Measurements from ENCODE around the gene OR10H2.
"Not testable (repeated sequence)": the region's sequence is repeated elsewhere in the genome, so short reads cannot be mapped to it uniquely, and the experiment has no call there.

OR10H2 gene, protein sequence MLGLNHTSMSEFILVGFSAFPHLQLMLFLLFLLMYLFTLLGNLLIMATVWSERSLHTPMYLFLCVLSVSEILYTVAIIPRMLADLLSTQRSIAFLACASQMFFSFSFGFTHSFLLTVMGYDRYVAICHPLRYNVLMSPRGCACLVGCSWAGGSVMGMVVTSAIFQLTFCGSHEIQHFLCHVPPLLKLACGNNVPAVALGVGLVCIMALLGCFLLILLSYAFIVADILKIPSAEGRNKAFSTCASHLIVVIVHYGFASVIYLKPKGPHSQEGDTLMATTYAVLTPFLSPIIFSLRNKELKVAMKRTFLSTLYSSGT

DNA sequence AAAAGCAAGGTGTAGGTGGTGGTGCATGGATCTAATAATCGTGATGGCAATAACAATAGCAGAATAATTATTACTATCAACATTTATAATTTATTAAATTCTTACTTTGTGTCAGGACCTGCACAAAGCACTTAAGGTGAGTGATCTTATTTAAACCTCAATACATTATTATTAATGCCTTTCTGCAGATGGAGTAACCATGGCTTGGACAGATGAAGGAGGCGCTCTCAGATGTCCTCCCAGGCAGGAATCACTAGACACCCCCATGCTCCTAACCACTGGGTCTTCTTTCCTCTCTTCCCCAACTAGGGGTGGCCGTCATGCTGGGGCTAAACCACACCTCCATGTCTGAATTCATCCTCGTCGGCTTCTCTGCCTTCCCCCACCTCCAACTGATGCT lies at the start of gene OR10H2:
TSS of gene OR10H2 (plus strand) at position 301 of the 400 bp plus-strand sequence. CDS start at position 321, 20 bp downstream.
- no peak for DNase-seq

DNA sequence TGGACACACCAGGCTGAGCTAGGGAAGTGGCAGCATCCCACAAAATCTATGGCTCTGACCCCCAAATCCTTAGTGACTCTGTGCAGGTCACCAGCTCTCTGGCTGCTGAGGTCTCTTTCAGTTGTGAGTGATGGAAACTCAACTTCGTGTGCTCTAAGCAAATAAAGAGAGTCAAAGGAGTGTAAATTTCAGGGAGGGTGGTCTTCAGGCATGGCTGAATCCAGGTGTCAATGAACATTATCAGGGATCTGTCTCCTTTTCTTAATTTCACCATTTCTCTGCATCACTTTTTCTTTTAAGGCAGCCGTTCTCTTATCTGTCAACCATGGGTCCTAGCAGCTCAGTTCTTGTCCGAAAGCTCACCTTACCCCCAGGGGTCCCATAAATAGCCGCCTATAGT lies 48.7 kb upstream of the OR10H2 start:
- no peak for DNase-seq

DNA sequence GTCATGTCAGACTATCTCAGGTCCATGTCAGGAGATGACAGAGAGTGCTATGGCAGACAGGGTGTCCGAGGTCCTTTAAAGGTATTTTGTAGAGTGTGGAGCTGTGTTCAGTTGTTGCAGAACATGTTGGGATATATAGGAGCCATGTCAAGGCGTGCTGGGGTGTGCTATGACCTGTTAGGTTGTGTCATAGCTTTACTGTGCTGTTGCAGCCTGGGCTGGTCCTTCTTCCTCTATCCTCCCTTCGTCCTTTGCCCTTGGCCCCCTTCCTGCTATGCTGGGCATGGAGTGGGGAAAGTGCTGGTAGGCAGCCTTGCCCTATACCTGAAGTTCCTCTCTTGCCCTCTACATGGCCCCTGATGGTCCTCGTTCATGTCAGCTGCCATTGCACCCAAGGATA lies 48.0 kb upstream of the OR10H2 start:
- not testable (repeated sequence) for DNase-seq

DNA sequence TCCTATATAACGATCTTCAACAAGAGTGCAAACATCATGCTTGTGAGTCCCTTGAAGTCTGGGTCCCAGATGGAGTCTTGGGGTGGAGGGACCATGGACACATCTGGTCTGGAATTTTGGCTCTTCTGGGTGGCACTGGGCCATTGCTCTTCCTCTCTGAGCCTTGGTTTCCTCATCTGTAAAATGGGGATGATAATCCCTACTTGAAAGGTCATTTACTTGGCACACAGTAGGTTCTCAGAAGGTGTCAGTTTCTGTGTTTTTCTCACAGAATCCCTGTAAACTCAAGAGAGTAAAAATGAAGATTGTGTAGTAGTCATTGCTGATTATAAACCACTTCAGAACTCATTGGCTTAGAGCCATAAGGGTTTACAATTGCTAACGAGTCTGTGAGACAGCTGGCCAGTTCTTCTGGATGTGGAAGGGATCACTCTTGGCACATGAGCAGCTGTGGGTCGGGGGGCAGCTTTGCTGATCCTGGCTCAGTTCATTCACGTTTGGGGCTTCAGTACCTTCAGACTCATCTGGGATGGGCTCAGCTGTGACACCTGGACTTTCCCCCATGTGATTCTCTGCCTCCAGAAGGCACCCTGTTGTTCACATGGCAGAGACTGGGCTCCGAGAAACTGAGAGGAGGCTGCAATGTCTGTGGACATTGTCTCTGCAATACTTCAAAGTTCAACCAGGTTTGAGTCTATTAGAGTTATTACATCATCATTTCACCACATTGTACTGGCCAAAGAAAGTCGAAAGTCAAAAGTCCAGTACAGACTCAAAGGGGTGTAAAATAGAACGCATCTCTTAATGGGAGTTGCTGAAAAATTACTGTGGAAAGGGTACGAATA lies 47.1 kb upstream of the OR10H2 start:
- DNase-seq, result no peak

DNA sequence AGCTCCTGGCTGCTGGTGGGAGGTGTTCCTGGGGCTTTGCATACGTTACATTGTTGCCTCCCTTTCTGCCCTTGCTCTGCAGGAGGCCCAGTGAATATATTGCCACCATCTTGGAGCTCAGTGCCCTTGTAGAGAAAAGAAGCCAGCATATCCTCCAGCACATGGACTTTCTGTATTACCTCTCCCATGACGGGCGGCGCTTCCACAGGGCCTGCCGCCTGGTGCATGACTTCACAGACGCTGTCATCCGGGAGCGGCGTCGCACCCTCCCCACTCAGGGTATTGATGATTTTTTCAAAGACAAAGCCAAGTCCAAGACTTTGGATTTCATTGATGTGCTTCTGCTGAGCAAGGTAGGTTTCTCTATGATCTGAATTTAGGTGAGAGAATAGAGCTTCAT lies 44.4 kb upstream of the OR10H2 start:
- DNase-seq, result no peak

DNA sequence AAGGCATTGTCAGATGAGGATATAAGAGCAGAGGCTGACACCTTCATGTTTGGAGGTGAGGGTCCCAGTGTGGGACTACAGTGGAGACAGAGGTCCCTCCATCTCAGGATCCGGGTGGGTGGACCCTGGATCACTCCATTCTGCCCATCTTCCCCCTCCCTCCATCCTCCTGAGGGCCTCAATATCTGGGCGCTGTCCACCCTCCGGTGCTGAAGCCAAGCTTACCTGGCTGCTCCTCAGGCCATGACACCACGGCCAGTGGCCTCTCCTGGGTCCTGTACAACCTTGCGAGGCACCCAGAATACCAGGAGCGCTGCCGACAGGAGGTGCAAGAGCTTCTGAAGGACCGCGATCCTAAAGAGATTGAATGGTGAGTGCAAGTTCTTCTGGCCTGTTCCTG lies 43.0 kb upstream of the OR10H2 start:
- no peak for DNase-seq

DNA sequence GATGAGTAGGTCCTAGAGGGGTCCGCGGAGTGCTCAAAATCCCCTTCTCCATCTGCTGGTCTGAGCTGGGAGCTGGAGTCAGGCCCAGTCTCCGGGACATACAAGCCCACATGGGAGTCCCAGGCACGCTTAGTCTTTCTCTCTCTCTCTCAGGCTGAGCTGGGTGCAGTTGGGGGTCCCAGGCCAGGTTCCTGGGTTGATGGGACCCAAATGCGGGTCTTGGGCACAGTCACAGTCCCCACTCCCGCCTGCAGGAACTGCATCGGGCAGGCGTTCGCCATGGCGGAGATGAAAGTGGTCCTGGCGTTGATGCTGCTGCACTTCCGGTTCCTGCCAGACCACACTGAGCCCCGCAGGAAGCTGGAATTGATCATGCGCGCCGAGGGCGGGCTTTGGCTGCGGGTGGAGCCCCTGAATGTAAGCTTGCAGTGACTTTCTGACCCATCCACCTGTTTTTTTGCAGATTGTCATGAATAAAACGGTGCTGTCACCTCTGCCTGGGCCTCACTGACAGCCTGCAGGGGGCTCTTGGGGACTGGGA lies 31.1 kb upstream of the OR10H2 start:
- no peak for DNase-seq

DNA sequence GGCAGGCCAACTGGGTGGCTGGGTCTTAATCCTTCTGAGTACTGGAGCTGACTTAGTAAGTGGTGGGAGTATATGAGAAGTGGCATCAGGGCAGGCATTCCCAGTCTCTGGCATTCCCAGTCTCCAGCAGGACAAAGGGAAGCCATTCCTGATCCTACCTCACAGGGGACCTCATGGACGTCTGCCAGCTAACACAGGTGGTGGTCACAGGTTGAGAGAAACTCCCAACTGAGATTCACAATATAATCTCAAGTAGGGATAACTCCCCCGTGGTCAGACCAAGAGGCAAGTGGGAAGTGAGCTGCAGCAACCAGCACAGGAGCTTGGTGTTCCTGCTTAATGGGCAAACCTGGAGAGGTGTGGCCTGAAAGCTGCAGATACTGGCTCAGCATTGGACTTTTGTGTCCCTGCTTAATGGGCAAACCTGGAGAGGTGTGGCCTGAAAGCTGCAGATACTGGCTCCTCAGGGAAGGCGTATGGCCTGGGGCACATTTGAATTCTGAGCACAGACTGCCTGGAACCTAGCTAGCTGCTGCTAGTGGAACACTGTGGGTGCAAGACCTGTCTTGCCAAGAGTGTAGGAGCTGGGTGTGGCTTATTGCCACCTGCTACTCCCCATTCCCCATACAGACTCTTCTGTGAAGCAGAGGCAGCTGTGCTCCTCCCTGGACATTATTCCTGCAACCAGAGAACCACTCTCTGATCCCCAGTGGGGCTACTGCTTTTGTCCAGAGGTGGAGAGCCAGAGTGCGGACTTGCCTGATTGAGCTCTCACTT lies 25.9 kb upstream of the OR10H2 start:
- DNase-seq, result no peak

DNA sequence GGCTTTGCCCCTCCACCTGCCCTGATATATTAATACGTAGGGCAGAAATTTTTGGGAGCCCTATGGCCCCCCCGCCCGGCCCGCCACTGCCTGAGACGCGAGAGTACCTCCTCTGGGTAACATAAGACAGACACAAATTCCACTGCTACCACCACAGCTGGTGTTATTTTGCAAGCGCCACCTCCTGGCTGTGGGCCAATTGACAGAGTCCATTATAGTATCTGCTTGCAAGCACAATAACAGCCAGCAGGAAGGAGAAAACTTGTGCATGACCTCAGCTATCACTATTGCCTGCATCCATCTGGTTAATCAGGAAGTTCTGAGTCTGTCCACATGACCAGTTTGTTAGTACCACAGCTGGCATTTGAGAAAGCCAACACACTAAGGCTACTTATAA lies 25.3 kb upstream of the OR10H2 start:
- DNase-seq, result no peak

DNA sequence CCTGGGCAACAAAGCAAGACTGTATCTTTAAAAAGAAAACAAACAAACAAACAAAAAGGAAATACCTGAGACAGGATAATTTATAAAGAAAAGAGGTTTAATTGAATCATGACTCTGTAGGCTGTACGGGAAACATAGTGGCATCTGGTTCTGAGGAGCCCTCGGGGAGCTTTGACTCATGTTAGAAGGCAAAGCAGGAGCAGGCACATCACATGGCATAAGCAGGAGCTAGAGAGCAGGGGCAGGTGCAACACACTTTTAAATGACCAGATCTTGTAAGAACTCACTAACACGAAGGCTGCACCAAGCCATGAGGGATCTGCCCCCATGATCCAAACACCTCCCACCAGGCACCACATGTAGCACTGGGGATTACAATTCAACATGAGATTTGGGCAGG lies 13.2 kb upstream of the OR10H2 start:
- no peak for DNase-seq

DNA sequence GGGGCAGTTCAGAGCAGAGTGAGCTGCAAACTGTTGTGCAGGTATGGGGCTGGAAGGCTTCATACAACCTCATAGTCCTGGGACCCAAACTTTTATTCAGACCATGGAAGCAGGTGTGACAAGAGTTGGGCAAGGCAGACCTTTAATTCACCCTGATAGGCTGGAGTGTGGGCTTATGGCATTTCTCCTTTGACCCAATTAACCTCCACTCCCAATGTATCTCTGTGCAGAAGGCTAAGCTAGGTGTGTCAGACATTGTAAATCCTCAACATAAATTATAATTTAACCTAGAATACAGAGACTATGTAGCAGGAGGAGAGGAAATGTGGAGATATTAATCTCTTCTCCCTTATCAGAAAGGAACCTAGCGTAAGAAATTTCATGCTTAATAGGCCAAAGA lies 12.2 kb upstream of the OR10H2 start:
- DNase-seq, result no peak

DNA sequence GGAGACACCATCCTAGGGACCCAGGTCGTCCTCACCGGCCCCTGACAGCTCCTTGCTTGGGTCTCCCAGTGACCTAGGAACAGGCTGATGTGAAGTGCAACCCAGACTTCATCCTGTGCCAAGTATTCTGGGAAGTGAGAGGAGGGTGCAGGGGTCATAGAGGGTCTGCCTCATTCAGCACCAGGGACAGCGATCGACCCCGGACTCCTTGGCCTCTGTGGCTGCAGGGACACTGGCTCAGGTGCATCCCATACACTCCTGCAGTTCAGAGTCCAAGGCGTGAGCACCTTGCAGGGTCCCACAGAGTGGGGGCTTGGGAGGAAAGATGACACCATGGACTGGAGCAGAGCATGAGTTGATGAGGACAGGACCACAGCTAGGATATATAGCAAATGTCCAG lies 10.0 kb upstream of the OR10H2 start:
- DNase-seq, result no peak

DNA sequence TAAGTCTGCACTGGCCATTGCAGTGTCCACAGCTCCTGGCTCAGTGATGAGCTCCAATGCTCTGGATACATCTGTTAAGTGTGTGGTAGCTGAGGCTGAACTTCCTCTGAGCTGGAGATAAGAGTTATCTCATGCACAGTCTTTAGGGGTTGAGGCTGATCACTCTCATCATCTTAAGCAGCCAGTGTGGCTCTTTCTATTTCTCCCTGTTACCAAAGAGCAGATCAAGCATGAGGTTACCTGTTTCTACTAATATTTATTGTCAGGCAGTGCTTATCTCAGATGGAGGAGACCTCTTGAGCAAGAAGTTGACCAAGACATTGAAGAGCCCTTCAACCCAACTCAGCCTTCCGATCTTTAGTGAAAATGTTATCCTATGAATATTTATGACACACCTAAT lies 6.6 kb upstream of the OR10H2 start:
- DNase-seq, result no peak

DNA sequence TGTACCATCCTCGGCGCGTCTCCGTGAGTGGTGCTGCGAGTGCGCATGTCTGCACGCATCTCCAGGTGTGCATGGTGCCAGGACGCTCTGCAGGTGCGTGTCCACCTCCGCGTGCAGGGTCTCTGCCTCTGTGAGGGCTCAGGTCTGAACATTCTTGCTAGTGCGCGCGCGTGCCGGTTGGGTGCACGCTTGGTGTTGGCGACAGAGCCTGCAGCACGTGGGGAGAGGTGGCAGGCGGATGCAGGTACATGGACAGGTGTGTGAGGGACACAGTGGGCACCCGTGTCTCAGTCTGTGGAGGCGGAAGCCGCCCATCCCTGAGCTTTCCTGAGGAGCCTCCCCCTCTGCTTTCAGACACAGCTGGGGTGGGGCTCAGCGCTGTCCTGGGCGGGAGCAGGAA lies 4.9 kb upstream of the OR10H2 start:
- DNase-seq, result no peak

DNA sequence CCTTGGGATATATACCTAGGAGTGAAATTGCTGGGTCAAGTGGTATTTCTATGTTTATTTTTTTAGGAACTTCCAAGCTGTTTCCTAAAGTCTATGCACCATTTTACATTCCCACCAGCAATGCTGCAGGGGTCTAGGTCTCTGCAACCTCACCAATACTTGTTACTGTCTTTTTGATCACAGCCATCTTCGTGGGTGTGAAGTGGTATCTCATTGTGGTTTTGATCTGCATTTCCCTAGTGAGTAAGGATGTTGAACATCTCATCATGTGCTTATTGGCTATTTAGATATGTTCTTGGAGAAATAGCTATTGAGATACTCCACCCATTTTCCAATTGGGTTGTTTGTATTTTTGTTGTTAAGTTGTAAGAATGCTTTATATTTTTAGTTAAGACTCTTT lies 2.7 kb downstream of the OR10H2 start:
- no peak for DNase-seq

DNA sequence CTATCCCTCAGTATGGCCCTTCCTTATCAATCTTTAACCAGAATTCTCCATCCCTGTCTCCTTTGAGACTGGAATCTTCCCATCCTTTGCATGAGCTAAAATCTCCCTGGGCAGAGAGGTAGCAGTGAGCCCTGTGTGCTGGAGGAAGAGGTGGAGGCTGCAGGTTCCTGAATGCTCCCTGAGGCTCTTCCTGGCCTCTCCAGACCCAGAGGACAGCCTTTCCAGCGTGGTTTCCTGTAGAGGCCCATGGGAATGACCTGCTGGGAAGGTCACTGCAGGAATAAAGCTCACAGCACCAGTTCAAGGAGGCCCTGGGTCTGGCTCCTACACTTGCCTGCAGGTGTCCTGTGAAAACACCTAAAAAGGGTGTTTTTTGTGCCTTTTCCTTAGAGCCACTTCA lies 4.6 kb downstream of the OR10H2 start:
- DNase-seq, result no peak

DNA sequence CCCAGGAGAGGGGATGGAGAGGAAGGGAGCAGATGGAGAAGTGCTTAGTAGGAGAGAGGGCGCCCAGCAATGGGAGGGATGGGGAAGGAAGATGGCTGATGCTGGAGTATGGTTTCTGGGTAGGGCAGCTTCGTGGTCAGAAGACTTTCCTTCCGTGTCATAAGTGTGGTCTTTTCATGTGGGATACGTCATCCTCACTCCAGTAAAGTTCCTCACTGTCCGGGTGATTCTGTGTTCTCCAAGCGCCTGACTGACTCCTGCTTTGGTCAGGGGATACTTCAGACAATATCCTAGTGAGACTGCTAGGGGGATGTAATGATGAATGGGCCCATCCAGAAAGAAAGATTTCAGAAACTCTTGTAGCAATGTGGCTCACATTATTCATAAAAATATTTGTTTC lies 6.1 kb downstream of the OR10H2 start:
- no peak for DNase-seq

DNA sequence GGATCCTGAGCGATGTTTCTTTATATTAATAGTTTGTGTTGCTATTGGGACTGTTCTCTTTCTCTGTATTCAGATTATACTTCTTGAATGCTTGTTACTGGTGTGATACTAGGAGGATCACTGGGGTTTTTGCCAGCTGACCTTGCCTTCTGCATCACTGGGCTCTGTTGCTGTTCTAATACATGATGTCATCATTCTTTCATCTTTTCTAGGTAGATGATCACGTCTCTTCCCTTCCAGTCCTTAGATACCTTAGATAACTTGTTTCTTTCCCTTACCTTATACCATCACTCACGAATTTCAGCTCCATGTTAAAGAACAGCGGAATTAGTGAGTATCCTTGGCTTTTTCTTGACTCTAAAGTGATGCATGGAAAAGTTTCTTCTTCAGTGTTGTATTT lies 9.9 kb downstream of the OR10H2 start, which contains the start of gene OR10H3:
TSS of gene OR10H3 (plus strand) at position 264 of the 400 bp plus-strand sequence. CDS start 3,408 bp downstream, outside the sequence.
- DNase-seq, result no peak

DNA sequence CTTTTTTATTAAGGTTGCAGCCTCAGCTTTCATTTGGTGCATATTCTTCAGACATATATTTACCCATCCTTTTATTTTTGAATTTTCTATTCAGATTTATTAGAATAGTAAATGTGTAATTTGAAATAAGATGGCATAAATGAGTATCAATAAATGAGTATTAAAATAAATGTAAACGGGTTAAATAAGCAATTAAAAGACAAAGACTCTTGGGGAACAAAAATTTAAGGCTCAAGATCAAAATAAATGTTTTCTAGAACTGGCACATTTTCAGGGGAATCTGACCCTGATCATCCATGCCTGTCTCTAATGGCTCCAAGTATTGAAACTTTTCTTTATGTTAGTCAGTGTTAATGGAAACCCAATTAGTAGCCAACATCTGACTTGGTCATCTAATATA lies 13.0 kb downstream of the OR10H2 start:
- no peak for DNase-seq

DNA sequence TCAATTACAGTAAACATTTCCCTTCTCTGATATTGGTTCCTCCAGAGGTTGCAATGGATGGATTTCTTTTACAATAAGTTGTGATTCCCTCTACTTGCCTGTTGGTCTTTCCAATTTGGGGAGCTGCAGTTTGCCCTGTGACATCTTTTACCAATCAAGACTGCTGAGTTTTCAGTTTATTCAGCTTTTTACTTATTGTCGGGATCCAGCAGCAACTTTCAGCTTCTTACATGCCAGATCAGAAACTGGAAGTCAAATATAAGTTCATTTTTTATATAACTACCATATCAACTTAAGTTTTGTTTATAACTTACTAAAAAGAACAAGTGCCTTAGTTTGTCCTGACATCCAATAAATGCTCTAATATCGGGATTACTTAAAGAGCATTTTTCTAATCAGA lies 20.4 kb downstream of the OR10H2 start:
- DNase-seq, result no peak

DNA sequence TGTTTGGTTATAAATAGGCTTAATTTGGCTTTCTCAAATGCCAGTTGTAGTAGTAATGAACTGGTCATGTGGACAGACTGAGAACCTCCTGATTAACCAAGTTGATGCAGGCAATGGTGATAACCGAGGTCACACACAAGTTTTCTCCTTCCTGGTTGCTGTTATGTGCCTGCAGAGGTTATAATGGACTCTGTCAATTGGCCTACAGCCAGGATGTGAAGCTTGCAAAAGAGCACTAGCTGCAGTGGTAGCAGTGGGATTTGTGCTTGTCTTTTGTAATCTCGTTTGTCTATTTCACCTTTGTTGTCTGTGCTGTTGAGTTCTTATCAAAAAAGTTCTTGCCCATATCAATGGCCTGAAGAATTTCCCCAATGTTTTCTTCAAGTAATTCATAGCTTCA lies 30.6 kb downstream of the OR10H2 start:
- DNase-seq, result no peak

DNA sequence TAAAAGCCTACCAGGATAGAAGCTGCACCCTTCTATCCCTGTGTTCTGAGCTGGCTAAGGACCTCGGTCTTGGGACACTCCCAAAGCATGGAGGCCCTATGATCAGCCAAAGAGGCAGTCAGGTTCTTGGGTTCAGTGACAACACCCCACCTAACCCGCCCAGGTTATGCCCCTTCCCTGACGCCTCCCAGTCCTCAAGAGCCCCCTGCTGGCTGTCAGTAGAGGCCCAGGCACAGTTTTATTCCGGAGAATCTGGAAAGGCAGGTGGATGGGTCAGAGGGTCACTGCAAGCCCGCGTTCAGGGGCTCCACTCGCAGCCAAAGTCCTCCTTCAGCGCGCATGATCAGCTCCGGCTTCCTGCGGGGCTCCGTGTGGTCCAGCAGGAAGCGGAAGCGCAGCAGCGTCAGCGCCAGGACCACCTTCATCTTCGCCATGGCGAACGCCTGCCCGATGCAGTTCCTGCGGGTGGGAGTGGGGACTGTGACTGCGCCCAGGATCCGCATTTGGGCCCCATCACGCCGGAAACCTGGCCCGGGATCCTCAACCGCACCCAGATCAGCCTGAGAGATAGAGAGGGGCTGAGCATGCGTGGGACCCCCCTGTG lies 32.2 kb downstream of the OR10H2 start:
- DNase-seq, result no peak

DNA sequence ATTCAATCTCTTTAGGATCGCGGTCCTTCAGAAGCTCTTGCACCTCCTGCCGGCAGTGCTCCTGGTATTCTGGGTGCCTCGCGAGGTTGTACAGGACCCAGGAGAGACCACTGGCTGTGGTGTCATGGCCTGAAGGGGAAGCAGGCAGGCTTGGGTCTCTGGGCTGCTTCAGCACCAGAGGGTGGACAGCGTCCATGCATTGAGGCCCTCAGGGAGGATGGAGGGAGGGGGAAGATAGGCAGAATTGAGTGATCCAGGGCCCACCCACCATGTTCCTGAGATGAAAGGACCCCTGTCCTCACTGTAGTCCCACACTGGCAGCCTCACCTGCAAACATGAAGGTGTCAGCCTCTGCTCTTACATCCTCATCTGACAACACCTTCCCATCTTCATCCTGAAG lies 41.8 kb downstream of the OR10H2 start:
- DNase-seq, result no peak

Measured in cerebellar nuclear complex (tissue), 1 donor.